ENCODE results near the gene PFKFB2.

PFKFB2 gene

DNA sequence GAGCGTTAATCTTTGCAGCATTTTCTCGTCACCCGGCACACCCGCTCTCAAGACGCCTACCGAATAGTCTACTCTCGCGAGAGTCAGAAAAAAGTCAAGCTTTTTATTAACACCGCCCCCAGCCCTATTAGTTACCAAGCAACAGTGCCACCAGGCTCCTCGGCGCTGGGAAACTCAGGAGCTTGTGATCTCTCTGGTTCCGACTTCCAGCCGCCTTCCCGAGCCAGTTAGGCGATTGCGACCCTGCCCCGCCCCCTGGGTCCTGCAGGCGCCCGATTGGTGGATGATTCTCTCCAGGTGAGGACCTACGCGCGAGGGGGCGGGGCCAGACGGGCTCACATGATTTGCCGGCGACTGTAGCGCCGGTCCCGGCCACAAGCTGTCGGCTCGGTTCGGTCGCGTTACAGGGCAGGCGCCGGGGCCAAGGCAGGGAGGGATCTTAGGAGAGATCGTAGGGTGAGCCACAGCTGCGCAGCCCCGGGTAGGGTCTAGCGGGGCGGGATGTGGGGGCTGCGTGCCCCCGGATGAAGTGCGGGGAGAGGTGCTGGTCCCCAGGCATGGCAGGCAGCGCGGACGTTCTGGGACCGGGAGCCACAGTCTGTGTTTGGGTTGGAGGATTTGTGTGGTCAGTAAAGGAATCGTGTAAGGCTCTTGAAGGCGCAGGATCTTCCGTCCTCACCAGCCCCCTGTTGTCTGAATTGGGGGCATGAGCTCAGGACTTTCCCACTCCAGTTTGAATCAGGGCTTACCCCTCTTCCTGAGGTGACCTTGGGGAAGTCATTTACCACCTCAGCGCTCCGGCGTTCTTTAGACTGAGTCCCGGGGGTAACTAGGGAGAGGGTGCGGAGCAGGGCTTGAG lies at the start of gene PFKFB2:
Gene PFKFB2, plus strand, starts transcription at position 365 of the 859 bp plus-strand sequence. CDS start 1,443 bp downstream, outside the sequence.
- peak; percentile 99 for DNase-seq

GRCh38 chr1:207004931-207005830 lies 47.9 kb upstream of the PFKFB2 start:
- peak; percentile 44 for DNase-seq

GRCh38 chr1:207006083-207006482 lies 47.0 kb upstream of the PFKFB2 start:
- DNase-seq, result no peak

- no peak for DNase-seq
These were observed 46.2 kb upstream of the PFKFB2 start for GRCh38 chr1:207006914-207007313.

DNA sequence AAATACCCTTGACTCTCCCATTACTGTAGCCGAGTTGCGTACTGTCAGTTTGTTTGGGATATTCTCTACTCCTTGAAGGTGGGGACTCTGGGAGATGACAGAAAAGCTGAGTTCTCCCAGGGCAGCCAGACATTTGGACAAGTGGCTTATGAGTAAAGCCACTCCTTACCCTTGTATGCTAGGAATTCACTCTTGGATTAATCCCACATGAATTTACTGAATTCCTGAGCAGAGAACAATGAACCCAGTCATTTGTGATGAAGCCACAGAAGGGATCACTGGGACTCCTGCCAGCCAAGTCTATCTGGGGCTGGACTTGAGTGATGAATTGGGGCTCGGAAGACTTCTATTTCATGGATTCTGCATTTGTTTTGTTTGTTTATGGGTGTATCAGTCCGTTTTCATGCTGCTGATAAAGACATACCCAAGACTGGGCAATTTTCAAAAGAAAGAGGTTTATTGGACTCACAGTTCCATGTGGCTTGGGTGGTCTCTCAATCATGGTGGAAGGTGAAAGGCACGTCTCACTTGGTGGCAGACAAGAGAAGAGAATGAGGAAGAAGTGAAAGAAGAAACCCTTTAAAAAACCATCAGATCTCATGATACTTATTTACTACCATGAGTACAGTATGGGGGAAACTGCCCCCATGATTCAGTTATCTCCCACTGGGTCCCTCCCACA lies 45.6 kb upstream of the PFKFB2 start:
- no peak for DNase-seq

- DNase-seq, result no peak
These were observed 43.8 kb upstream of the PFKFB2 start for GRCh38 chr1:207009182-207009850.

DNA sequence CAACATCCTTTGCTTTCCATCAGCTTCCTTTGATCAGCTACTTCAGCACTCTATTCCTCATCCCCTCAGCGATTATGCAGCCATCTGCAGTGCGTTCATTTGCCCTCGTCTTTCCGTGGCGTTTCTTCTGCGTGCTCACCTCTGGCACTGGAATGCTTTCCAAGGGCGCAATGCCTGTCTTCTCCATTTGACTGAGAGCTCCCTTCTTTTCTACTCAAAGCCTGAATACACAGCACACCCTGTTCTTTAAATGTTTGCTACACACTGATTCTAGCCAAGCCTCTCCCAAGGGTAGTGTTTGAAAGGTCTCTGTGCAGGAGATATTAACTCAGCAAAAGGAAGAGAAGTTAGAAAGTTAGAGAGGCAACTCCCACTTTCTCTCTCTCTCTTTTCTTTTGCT lies 43.1 kb upstream of the PFKFB2 start:
- no peak for DNase-seq

DNA sequence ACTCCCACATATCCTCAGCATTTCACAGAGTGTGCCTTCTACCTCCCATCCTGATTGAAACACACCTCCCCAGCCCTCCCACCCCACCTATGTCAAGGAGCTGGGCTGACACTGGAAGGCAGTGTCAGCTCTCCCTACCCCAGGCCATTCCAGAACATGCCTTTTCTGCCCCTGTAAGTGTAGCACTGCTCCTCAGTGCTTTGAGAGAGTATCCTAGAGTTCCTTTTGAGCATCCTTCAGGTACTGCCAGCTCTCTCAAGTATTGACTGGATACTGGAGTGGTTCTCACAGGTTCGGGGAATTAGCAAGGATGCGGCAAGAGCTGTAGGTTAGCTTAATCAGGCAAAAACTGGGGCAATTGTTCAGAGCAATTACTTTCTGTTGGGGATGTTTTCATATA lies 42.3 kb upstream of the PFKFB2 start:
- DNase-seq, result no peak

DNA sequence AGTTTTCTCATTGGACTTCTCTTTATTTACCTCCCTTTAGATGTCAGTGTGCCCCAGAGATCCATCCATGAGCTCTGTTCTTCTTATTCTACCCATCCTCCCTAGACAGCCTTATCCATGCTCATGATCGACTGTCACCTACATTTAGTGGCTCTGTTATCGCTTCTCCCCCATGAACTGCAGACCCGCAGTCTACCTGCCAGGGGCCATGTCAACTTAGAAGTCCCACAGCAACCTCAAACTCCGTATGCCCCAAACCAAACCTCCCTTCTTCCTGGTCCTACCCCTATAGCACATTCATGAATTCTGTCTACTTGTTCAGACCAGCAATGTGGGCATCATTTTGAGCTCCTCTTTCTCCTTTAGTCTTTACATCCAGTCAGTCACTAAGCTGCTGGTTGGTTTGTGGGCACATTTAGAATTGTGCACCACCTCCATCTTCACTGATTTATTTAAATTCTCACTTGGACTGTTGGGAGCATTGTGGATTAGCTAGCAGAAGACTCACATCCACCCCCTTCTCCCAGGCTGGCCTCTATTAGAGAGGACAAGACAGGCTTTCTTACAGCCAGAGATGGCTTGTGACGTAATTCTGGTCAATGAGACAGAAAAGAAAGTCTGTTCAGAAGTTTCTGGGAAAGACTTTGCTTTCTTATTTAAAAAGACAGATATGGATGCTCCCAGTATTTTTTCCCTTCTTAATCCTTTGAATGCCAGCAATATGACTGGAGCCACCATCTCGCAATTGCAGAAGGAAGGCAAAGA lies 39.6 kb upstream of the PFKFB2 start:
- no peak for DNase-seq

DNA sequence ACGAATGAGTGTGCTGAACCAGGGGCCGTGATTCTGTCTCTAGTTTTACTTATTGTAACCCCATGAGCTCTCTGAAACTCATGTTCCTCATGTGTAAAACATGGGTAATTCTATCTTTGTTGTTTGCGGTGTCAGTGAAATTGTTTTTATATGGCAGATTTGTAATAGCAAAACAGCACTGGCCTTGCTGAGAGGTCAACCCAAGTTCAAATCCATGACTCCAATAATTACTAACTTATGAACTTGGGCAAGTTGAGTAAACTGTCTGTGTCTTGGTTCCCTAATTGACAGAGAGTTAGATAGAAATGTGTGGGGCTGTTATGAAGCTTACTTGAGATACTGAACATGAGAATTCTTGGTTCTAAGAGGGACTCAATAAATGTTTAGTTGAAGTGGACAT lies 38.3 kb upstream of the PFKFB2 start:
- no peak for DNase-seq

DNA sequence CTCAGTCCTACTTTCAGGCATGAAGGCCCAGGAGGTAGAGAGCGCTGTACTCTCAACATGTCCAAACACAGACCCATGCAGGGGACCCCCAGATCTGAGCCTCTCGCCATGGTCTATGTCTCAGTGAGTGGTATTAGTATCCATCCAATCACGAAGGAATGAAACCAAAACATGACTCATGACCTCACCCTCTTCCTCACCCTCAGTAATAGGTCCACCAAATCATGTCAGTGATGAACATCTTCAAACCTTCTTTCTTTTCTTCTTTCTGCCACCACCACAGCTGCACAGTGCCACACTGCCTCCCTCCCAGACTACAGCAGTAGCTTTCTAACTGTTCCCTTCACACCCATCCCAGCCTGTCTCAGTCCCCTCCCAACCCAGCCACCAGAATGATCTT lies 37.3 kb upstream of the PFKFB2 start:
- DNase-seq, result no peak

DNA sequence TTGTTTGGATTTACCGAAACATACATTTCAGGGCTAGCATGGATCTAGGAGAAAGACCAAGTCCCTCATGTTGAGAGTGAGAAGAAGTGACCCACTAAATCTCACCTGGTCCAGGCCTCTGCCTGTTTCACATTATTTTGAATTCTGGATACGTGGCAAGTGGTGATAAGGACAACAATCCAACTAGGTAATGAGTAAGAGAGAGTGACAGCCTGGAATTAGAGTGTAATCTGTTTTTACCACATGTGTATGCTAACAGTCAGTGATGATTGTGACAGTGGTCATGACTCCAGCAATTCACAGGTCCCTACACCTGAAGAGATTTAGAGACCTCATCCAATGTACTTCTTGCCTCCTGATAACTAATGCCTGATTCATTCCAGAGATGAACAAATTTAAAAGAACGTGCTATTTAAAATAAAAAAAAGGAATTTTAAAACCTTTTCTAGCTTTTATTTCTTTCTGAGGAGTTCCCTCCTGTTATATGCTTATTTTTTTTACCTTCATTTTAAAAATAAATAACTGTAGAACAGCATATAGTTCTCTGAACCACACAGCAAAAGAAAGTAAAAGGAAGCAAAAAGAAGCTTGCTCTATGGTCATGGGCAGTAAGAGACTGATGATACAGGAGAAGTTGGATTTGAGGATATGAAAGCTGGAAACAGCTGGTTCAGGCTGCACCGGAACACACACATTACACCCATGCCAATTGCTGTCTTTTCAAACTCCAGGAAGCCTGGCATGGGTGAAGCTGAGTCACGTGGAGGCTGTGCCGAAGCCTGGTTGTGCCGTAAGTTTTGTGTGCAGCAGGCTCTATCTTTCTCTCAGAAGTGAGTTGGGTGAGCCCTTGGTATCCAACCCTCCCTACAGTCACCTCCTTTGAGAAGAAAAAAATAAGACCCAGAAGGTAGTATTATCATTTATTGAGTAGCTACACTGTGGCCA lies 35.2 kb upstream of the PFKFB2 start:
- DNase-seq, result no peak

GRCh38 chr1:207018707-207019106 lies 34.4 kb upstream of the PFKFB2 start:
- no peak for DNase-seq

DNA sequence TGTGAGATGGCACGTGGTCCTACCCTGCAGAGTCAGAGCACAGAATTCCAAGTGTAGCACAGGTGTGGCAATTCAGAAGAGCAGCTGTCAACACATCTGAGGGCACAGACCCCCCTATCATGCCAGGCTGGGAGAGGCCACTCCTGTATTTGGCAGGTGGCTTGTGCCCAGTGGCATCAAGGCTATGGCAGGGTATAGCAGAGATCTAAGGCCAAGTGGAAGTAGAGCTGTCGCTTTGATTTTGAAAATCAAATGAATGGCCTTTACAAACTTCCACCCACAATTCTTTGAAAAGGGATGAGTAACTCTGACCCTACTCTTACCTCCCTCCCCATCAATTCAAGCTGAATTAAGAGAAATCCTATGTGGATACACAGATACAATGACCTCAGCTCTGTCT lies 33.9 kb upstream of the PFKFB2 start:
- DNase-seq, result no peak

DNA sequence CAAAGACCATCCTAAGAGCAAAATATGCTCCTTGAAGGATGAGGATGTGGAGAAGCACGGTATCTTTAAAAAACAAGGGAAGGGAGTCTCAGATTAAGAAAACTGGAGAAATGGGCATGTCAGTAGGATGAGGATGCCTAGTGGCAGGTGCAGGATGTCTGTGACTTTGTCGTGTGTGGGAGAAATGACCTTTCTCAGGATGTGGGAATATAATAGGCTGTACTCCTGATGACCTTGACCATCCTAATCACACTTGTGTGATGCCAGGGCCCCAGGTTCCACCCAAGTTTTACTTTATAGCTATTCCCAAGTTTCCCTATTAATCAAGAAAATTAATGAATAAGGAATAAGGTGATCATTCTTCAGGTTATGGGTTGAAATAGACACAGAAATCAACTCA lies 33.4 kb upstream of the PFKFB2 start:
- no peak for DNase-seq

DNA sequence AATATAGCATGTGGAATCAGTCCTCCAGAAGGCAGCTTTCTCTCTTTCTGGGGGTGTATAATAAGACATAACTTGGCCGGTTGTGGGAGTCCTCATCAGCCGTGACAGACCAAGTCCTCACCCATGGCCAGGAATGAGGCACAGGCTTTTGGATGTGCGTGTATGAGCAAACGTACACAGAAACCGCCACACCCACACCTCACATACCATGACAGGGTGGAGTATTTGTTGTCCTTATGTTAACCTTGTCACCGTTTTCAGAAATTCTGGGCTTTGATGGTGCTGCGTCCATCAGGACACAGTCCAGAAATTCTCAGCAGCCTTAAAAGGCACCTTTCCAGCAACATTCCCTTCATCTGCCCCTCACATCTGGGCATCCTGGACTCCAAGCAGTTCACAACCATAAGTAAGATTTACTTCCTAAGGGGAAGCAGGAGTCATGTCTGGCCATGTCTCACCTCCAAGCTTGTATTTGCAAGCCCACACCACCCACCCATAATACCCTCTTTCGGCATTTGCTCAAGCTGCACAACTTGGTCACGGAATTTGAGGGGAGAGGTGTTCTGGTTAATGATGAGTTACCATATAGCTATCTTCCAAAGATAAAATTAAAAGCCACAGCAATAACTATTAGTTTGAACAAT lies 32.9 kb upstream of the PFKFB2 start:
- DNase-seq, result no peak

GRCh38 chr1:207020709-207021107 lies 32.4 kb upstream of the PFKFB2 start:
- no peak for DNase-seq

DNA sequence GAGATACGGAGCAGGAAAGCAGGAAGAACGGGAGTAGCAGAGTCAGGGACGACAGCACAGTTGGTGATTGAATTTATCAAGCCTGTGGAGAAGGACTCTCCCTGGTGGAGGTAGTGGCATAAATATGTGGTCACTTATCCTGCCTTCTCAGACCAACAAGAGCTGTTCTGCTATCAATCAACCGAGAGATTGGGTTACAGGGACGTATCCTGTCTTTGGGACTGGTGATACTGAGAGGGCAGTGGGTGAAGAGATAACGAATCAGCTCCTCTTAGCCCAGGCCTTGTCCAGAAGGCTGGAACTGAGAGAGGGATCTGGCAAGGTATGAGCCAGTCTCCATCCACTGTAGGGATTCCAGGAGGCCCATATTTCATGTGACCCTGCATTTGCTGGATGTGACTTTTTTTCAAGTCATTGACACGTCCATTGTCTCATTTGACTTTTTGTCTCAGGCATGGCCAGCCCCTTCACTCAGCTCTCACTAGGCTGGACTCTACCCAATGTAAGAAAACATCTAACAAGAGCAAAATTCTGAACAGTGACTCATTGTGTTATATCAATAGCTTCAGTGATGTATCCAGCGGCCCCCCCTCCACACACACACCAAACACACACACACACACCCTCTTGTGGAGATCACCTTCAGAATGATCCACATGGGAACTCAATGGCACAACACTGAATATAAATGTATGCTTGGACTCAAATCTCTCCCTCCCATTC lies 31.8 kb upstream of the PFKFB2 start:
- no peak for DNase-seq

- DNase-seq, result no peak
These were observed 31.0 kb upstream of the PFKFB2 start for GRCh38 chr1:207021876-207022596.

Measured in NCI-H774 (cell line).